GM12872 (cell line): ENCODE data around the gene ALG9.

ENCODE experiments used
- CTCF ChIP-seq: IDR thresholded peaks from 3 replicates; pipeline ENCODE4 v1.5.1; 2011; ENCODE audit warnings: low read depth, mild to moderate bottlenecking, low read length, moderate library complexity; ENCODE audit not compliant: insufficient read depth

Gene ALG9

GRCh38 chr11:111870886-111871692 is at the start of gene ALG9:
ALG9 (minus strand) TSS chr11:111871581; CDS start chr11:111871482, 99 bp downstream.
- peak; percentile 41; the same call in 1 of the 3 replicates for TF ChIP-seq CTCF

GRCh38 chr11:111920908-111921307 is 49.5 kb upstream of the ALG9 start:
- TF ChIP-seq CTCF: no peak

GRCh38 chr11:111918390-111919256 is 47.2 kb upstream of the ALG9 start, which contains the start of gene C11orf52:
C11orf52 (plus strand) TSS chr11:111918913; CDS start chr11:111918973, 60 bp downstream.
- TF ChIP-seq CTCF: no peak

- no peak for TF ChIP-seq CTCF
Measured at GRCh38 chr11:111917788-111918187, 46.4 kb upstream of the ALG9 start.

- TF ChIP-seq CTCF: no peak
Measured at GRCh38 chr11:111917312-111917711, 45.9 kb upstream of the ALG9 start.

- TF ChIP-seq CTCF: no peak
Measured at GRCh38 chr11:111916768-111917167, 45.4 kb upstream of the ALG9 start.

- TF ChIP-seq CTCF: no peak
Measured at GRCh38 chr11:111913997-111914396, 42.6 kb upstream of the ALG9 start.
